Amygdala (tissue), 56 donors: ENCODE data around the gene ADPRHL1.
"Not testable (repeated sequence)": the region's sequence is repeated elsewhere in the genome, so short reads cannot be mapped to it uniquely, and the experiment has no call there.

Source experiments
- DNase-seq, 56 donors: peaks; one replicate each; lab custom pipeline; 2025; lab: John Stamatoyannopoulos, UW

Gene ADPRHL1

GRCh38 chr13:113483081-113483480, 29.8 kb upstream of the ADPRHL1 start:
- no peak for DNase-seq

DNA sequence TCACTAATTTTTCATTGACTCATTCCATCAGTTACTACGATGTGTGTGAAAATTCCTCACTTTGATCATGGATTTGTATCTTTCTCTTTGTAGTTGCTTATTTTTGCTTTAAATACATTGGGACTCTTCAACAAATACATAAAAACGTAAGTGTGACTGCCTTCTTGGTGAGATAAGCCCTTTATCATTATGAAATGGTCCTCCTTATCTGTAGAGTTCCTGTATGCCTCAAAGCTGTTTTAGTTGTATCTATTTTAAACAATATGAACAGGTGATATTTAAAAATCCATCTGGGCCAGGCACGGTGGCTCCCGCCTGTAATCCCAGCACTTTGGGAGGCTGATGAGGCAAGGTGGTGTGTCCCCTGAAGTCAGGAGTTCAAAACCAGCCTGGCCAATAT, 25.9 kb upstream of the ADPRHL1 start:
- no peak for DNase-seq

DNA sequence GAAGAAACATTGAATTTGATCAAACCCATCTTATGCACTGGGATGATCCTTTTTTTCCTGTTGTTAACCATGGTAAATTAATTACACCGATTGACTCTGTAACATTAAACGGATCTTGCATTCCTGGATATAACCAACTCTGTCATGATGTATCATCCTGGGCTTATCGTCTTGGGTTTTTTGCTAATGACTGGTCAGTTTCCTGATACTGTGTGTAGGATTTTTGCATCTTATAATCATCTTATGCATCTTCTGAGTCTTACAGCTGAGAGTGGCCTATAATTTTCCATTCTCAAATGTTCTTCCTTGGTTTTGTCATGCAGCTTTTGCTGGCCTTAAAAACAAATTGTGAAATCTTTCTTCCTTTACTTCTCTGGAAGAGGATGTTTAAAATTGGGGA, 24.4 kb upstream of the ADPRHL1 start:
- no peak for DNase-seq

- DNase-seq = no peak
These were observed 23.5 kb upstream of the ADPRHL1 start for GRCh38 chr13:113476811-113477210.

DNA sequence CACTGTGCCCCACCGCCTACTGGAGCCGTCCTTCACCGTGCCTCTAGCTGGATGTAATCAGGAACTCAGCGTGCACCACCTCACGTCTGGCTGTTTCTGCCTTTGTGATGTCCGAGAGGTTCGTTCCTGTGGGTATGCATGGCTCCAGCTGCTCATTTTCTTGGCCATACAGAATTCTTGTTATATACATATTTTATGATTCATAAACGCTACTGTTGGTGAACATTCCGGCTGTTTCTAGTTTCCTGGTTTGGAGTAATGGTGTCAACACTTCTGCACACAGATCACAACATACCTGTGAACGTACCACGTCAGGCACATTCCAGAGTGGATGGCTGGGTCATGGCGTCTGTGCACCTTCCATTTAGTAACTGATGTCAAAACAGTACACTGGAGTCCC, 22.6 kb upstream of the ADPRHL1 start:
- no peak for DNase-seq

GRCh38 chr13:113475280-113475679, 22.0 kb upstream of the ADPRHL1 start:
- no peak for DNase-seq

- no peak for DNase-seq
These were observed 20.9 kb upstream of the ADPRHL1 start for GRCh38 chr13:113474179-113474578.

- no peak for DNase-seq
These were observed 19.2 kb upstream of the ADPRHL1 start for GRCh38 chr13:113472355-113473025.

- DNase-seq = no peak
These were observed 18.6 kb upstream of the ADPRHL1 start for GRCh38 chr13:113471844-113472243.

- DNase-seq = not testable (repeated sequence)
These were observed 17.4 kb upstream of the ADPRHL1 start for GRCh38 chr13:113470635-113471163.

DNA sequence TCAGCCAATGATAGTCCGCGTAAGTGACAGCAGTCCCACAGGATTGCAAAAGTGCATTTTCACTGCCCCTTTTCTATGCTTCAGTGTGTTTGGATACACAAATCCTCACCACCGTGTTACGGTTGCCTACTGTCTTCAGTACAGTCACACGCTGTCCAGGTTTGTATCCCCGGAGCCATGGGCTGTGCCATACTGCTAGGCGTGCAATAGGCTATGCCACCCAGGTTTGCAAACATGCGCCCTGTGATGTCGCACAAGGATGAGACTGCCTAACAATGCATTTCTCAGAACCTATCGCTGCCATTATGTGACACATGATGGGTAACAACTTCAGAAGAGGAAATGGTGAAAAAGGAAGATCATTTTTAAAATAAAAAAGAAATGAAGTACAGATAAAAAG, 16.8 kb upstream of the ADPRHL1 start:
- DNase-seq = no peak

DNA sequence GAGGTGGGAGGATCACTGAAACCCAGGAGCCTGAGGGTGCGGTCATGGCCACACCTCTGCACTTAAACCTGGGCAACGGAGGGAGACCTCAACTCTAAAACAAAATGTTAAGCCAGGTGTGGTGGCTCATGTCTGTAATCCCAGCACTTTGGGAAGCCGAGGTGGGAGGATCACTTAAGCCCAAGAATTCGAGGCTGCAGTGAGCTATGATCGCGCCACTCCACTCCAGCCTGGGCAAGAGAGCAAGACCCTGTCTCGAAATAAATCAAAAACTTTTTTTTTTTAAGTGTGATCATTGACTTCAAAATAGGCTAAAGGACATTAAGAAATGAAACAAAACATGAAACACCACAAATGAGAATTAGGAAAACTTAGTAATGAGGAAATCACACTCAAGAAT, 16.3 kb upstream of the ADPRHL1 start:
- DNase-seq = no peak

GRCh38 chr13:113468472-113469201, 15.3 kb upstream of the ADPRHL1 start:
- DNase-seq = no peak

- DNase-seq = no peak
These were observed 14.7 kb upstream of the ADPRHL1 start for GRCh38 chr13:113468029-113468428.

- no peak for DNase-seq
These were observed 13.1 kb upstream of the ADPRHL1 start for GRCh38 chr13:113466383-113466782.

DNA sequence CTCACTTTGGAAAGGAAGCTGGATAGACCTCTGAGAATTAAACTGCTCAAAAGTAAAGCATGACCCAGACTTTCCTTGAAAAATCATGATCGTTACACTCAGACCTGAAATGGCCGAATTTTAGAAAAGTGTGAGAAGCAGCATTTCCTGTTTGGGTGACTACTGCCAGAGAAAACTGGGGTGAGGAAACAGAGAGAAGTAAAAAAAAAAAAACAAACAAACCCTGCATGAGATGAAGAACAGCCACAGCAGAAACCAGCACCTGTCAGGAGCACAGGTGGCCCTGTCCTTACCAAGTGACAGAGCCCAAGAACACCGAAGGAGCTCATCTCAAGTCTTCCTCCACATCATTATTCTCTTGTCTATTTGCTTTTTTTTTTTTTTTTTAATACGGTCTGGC, 12.0 kb upstream of the ADPRHL1 start:
- no peak for DNase-seq

GRCh38 chr13:113464476-113464875, 11.2 kb upstream of the ADPRHL1 start:
- no peak for DNase-seq

- no peak for DNase-seq
These were observed 7.9 kb upstream of the ADPRHL1 start for GRCh38 chr13:113461022-113461751.

DNA sequence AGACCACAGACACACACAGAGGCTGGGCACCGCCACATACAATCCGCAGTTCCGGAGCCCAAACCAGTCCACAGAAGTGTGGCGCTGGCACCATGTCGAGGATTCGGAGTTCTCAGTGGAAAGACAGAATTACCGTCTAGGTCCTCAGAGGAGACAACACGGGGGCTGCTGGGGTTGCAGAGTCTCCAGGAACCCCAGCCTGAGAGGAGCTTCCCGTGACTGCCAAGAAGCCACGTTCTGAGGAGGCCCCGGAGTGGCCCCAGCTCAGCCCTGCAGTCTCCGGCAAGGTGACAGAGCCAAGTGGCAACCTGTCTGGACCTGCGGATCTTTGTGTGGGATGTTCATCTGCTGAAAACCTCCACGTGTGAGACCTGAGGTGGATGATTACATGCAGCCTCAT, 7.3 kb upstream of the ADPRHL1 start:
- DNase-seq = no peak

GRCh38 chr13:113460064-113460555, 6.8 kb upstream of the ADPRHL1 start:
- DNase-seq = no peak
